HepG2 (cell line): ENCODE data around the gene PSKH1. TPM values are rescaled to one million over a fixed set of nuclear protein-coding genes. Genes with fewer than 3 reads are reported as not detected.
A peak's percentile ranks its signal among the peaks of the same experiment; 100 is the strongest.

ENCODE experiments used
- CENPX ChIP-seq: sonication (generic); formaldehyde crosslinking; IDR thresholded peaks from 2 replicates; pipeline ENCODE4 v1.9.0; 2021; ENCODE audit warnings: mild to moderate bottlenecking, missing genetic modification reagents, moderate library complexity
- CREM ChIP-seq, 2 experiments: sonication (generic) in 1 of 2; formaldehyde crosslinking in 1 of 2; IDR thresholded peaks; 2 replicates each; pipeline versions ENCODE4 v1.4.0 to v1.6.1; 2016 to 2020; ENCODE audit warnings: antibody characterized with exemption in 1 of 2, mild to moderate bottlenecking in 1 of 2, missing genetic modification reagents in 1 of 2
- KDM5B ChIP-seq: sonication (generic); formaldehyde crosslinking; IDR thresholded peaks from 2 replicates; pipeline ENCODE4 v1.4.0; 2020; ENCODE audit warnings: missing genetic modification reagents, mild to moderate bottlenecking, borderline replicate concordance
- POGZ ChIP-seq: sonication (generic); formaldehyde crosslinking; IDR thresholded peaks from 2 replicates; pipeline ENCODE4 v1.4.0; 2020; ENCODE audit warnings: mild to moderate bottlenecking, missing genetic modification reagents
- ZBTB25 ChIP-seq: IDR thresholded peaks from 2 replicates; pipeline ENCODE4 v1.6.1; 2018; ENCODE audit warnings: missing genetic modification reagents
- ZBTB43 ChIP-seq: sonication (generic); formaldehyde crosslinking; conservative IDR thresholded peaks from 2 replicates; pipeline ENCODE4 v1.4.0; 2020; ENCODE audit warnings: missing genetic modification reagents
- ZNF24 ChIP-seq: fragments of 450-650 bp; IDR thresholded peaks from 2 replicates; pipeline ENCODE4 v1.6.1; 2017; ENCODE audit warnings: antibody characterized with exemption, mild to moderate bottlenecking
- ZNF251 ChIP-seq: sonication (generic); formaldehyde crosslinking; IDR thresholded peaks from 2 replicates; pipeline ENCODE4 v1.9.0; 2021; ENCODE audit warnings: mild to moderate bottlenecking, missing genetic modification reagents
- ZNF280B ChIP-seq: sonication (generic); formaldehyde crosslinking; IDR thresholded peaks from 2 replicates; pipeline ENCODE4 v1.5.0; 2020; ENCODE audit warnings: missing genetic modification reagents, mild to moderate bottlenecking, borderline replicate concordance
- ZNF460 ChIP-seq: sonication (generic); formaldehyde crosslinking; IDR thresholded peaks from 2 replicates; pipeline ENCODE4 v1.5.1; 2020; ENCODE audit warnings: missing genetic modification reagents, mild to moderate bottlenecking, borderline replicate concordance
- ZNF503 ChIP-seq: sonication (generic); formaldehyde crosslinking; IDR thresholded peaks from 2 replicates; pipeline ENCODE4 v1.4.0; 2020; ENCODE audit warnings: missing genetic modification reagents
- ZNF557 ChIP-seq: sonication (generic); formaldehyde crosslinking; IDR thresholded peaks from 2 replicates; pipeline ENCODE4 v1.4.0; 2020; ENCODE audit warnings: missing genetic modification reagents
- ZNF687 ChIP-seq: sonication (generic); formaldehyde crosslinking; IDR thresholded peaks from 2 replicates; pipeline ENCODE4 v1.5.1; 2020; ENCODE audit warnings: mild to moderate bottlenecking, missing genetic modification reagents, moderate library complexity
- ZNF737 ChIP-seq: sonication (generic); formaldehyde crosslinking; IDR thresholded peaks from 2 replicates; pipeline ENCODE4 v1.5.0; 2020; ENCODE audit warnings: missing genetic modification reagents, mild to moderate bottlenecking, borderline replicate concordance
- ZNF770 ChIP-seq: sonication (generic); formaldehyde crosslinking; IDR thresholded peaks from 2 replicates; pipeline ENCODE4 v1.5.0; 2020; ENCODE audit warnings: mild to moderate bottlenecking, missing genetic modification reagents
- ZNF777 ChIP-seq: sonication (generic); formaldehyde crosslinking; IDR thresholded peaks from 2 replicates; pipeline ENCODE4 v1.4.0; 2020; ENCODE audit warnings: missing genetic modification reagents
- ZZZ3 ChIP-seq: sonication (generic); formaldehyde crosslinking; IDR thresholded peaks from 2 replicates; pipeline ENCODE4 v1.4.0; 2020; ENCODE audit warnings: missing genetic modification reagents, mild to moderate bottlenecking, borderline replicate concordance
- polyA plus RNA-seq, 8 experiments: library from polyadenylated mRNA; depleted of rRNA in 3 of 8; stranded (reverse) in 7 of 8; unstranded in 1 of 8; fragments of >200 nt; fragmentation: Illumina TruSeq in 4 of 8; extraction: Trizol in 4 of 8; gene quantifications; 2 replicates each; pipeline versions ENCODE4 v1.2.1 to v1.2.3, GENCODE V29; 2011 to 2016; ENCODE audit warnings: low read depth in 4 of 8, missing spikeins in 1 of 8, mixed read lengths in 1 of 8; ENCODE audit not compliant: insufficient read depth in 1 of 8
- total RNA-seq, 5 experiments: library from RNA; depleted of rRNA; stranded (reverse); fragments of >200 nt; fragmentation: Illumina TruSeq; extraction: Trizol; gene quantifications; 2 replicates each; pipeline ENCODE4 v1.2.3, GENCODE V29; 2016; ENCODE audit warnings: low read depth in 1 of 5

PSKH1 gene
- total and polyA plus RNA-seq, 2 of the 13 experiments (the other 11 are each of a cell fraction or from before 2014, with no cell fraction given): 8.4 to 19.1 TPM

- TF ChIP-seq ZNF24: 0 out of 2 replicates have a peak, but pooled peaks have one; percentile 8
- 0 out of 2 replicates have a peak, but pooled peaks have one; percentile 6 for TF ChIP-seq ZNF777
- TF ChIP-seq KDM5B: 0 out of 2 replicates have a peak, but pooled peaks have one; percentile 7
- TF ChIP-seq ZNF557 (CRISPR knock-in tag): no peak
- TF ChIP-seq ZNF460: peak; percentile 72; the same call in 1 of the 2 replicates
- TF ChIP-seq ZNF687 (CRISPR knock-in tag): peak; percentile 74
- no peak for TF ChIP-seq ZBTB25 (CRISPR knock-in tag)
- TF ChIP-seq ZNF503 (CRISPR knock-in tag): 0 out of 2 replicates have a peak, but pooled peaks have one; percentile 52
- TF ChIP-seq CENPX (CRISPR knock-in tag): no peak
- TF ChIP-seq CREM (IDR thresholded peaks at IDR 0.05): peak; percentile 44; the same call in 1 of the 2 replicates
- TF ChIP-seq CREM (CRISPR knock-in tag; IDR thresholded peaks at IDR 0.05): no peak
- TF ChIP-seq ZNF737 (CRISPR knock-in tag): no peak
- no peak for TF ChIP-seq ZNF251
- TF ChIP-seq ZBTB43: no peak
- TF ChIP-seq POGZ (CRISPR knock-in tag): peak; percentile 51; the same call in 1 of the 2 replicates
- no peak; the same call in 1 of the 2 replicates for TF ChIP-seq ZNF280B (CRISPR knock-in tag)
- TF ChIP-seq ZNF770 (CRISPR knock-in tag): peak; percentile 29; the same call in 1 of the 2 replicates
- no peak; the same call in 1 of the 2 replicates for TF ChIP-seq ZZZ3
These were observed 50.2 kb downstream of the PSKH1 start (continued) for GRCh38 chr16:67943256-67943618.
